K562 (cell line): ENCODE data around the gene FXYD4.

Source experiments
- EZH2 ChIP-seq: IDR thresholded peaks from 2 replicates; pipeline ENCODE4 v1.6.1; 2012; ENCODE audit warnings: low read depth, mild to moderate bottlenecking, inconsistent platforms, low read length, borderline replicate concordance
- HIVEP1 ChIP-seq: fragments of 250-450 bp; sonication (Bioruptor Pico); IDR thresholded peaks from 2 replicates; pipeline ENCODE4 v1.4.0; 2020; ENCODE audit warnings: mild to moderate bottlenecking
- HNRNPUL1 ChIP-seq: fragments of 200-400 bp; formaldehyde crosslinking; IDR thresholded peaks from 2 replicates; pipeline ENCODE4 v1.6.1; 2017; ENCODE audit warnings: low read length
- KAT8 ChIP-seq: fragments of 450-650 bp; IDR thresholded peaks from 2 replicates; pipeline ENCODE4 v1.6.1; 2016; ENCODE audit warnings: low read depth, mild to moderate bottlenecking
- MCM2 ChIP-seq: fragments of 450-650 bp; IDR thresholded peaks from 2 replicates; pipeline ENCODE4 v1.6.1; 2017; ENCODE audit warnings: low read depth, mild to moderate bottlenecking
- POLR2A ChIP-seq: fragments of 450-650 bp; conservative IDR thresholded peaks from 2 replicates; pipeline ENCODE4 v1.6.1; 2016
- ZBTB8A ChIP-seq: fragments of 450-650 bp; IDR thresholded peaks from 2 replicates; pipeline ENCODE4 v1.6.1; 2018; ENCODE audit warnings: mild to moderate bottlenecking, moderate library complexity; ENCODE audit not compliant: partially characterized antibody
- ZC3H4 ChIP-seq: sonication (generic); formaldehyde crosslinking; IDR thresholded peaks from 2 replicates; pipeline ENCODE4 v1.9.0; 2021; ENCODE audit warnings: missing genetic modification reagents, borderline replicate concordance
- TF ChIP-seq, protein P1 (sequence below), 3 experiments: IDR thresholded peaks in 2 of 3; conservative IDR thresholded peaks in 1 of 3; 2 replicates each; pipeline ENCODE4 v1.5.1; 2011 to 2012; ENCODE audit warnings: low read length in 3 of 3, mild to moderate bottlenecking in 3 of 3, control low read depth in 2 of 3, improper control_type of control experiment in 1 of 3, inconsistent platforms in 1 of 3, low read depth in 1 of 3, mixed read lengths in 1 of 3, moderate library complexity in 1 of 3; ENCODE audit not compliant: insufficient read depth in 2 of 3

- TF ChIP-seq KAT8: no peak
- no peak for TF ChIP-seq HNRNPUL1
- TF ChIP-seq ZC3H4 (CRISPR knock-in tag): no peak
- TF ChIP-seq EZH2: no peak
- TF ChIP-seq POLR2A: no peak
- no peak for TF ChIP-seq ZBTB8A
- no peak for TF ChIP-seq MCM2
- TF ChIP-seq, protein P1, sequence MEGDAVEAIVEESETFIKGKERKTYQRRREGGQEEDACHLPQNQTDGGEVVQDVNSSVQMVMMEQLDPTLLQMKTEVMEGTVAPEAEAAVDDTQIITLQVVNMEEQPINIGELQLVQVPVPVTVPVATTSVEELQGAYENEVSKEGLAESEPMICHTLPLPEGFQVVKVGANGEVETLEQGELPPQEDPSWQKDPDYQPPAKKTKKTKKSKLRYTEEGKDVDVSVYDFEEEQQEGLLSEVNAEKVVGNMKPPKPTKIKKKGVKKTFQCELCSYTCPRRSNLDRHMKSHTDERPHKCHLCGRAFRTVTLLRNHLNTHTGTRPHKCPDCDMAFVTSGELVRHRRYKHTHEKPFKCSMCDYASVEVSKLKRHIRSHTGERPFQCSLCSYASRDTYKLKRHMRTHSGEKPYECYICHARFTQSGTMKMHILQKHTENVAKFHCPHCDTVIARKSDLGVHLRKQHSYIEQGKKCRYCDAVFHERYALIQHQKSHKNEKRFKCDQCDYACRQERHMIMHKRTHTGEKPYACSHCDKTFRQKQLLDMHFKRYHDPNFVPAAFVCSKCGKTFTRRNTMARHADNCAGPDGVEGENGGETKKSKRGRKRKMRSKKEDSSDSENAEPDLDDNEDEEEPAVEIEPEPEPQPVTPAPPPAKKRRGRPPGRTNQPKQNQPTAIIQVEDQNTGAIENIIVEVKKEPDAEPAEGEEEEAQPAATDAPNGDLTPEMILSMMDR (IDR thresholded peaks at IDR 0.05 in 2 of 3, conservative IDR thresholded peaks at IDR 0.05 in 1 of 3; ENCODE audit: insufficient read depth in 2 of 3, low read depth in 1 of 3, low read length in 3 of 3): no peak
- no peak for TF ChIP-seq HIVEP1
Measured at GRCh38 chr10:43352951-43353350, 18.5 kb upstream of the FXYD4 start.
